ENCODE results near the gene PPP2R3A. TPM values are rescaled to one million over a fixed set of nuclear protein-coding genes. Genes with fewer than 3 reads are reported as not detected.
A peak's percentile ranks its signal among the peaks of the same experiment; 100 is the strongest.

The PPP2R3A gene, protein sequence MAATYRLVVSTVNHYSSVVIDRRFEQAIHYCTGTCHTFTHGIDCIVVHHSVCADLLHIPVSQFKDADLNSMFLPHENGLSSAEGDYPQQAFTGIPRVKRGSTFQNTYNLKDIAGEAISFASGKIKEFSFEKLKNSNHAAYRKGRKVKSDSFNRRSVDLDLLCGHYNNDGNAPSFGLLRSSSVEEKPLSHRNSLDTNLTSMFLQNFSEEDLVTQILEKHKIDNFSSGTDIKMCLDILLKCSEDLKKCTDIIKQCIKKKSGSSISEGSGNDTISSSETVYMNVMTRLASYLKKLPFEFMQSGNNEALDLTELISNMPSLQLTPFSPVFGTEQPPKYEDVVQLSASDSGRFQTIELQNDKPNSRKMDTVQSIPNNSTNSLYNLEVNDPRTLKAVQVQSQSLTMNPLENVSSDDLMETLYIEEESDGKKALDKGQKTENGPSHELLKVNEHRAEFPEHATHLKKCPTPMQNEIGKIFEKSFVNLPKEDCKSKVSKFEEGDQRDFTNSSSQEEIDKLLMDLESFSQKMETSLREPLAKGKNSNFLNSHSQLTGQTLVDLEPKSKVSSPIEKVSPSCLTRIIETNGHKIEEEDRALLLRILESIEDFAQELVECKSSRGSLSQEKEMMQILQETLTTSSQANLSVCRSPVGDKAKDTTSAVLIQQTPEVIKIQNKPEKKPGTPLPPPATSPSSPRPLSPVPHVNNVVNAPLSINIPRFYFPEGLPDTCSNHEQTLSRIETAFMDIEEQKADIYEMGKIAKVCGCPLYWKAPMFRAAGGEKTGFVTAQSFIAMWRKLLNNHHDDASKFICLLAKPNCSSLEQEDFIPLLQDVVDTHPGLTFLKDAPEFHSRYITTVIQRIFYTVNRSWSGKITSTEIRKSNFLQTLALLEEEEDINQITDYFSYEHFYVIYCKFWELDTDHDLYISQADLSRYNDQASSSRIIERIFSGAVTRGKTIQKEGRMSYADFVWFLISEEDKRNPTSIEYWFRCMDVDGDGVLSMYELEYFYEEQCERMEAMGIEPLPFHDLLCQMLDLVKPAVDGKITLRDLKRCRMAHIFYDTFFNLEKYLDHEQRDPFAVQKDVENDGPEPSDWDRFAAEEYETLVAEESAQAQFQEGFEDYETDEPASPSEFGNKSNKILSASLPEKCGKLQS (N-terminal part only)
- 1.1 and 1.3 TPM in 2 replicates for total RNA-seq (2021)
- percentile 36 among the genes with signal in this experiment for Bru-seq, nascent RNA
- BruChase-seq, experiment 1, labeled RNA remaining after a 2-hour chase: percentile 36 among the genes with signal in this experiment
- BruChase-seq, experiment 2, labeled RNA remaining after a 6-hour chase: percentile 28 among the genes with signal in this experiment
- long read RNA-seq, full-length matches to known transcripts: 2 of 8 reads
- long read RNA-seq, partial matches to known transcripts: 2 of 8 reads
- long read RNA-seq, other reads (novel, unspliced or antisense): 4 of 8 reads

GRCh38 chr3:135965506-135966270 lies at the start of gene PPP2R3A:
Gene PPP2R3A, plus strand, starts transcription at chr3:135965728. Its CDS starts 35,771 bp downstream, at chr3:136001499.
- no TSS peak for BruUV-seq (replicated peaks)
- intact Hi-C loops (cut with micrococcal nuclease; ENCODE audit: unreplicated experiment): no loop called here
- ChIA-PET CTCF (no interaction called here), POLR2A (ENCODE audit: low non-redundant PET) (no interaction called here)
- H3K27ac ChIP-seq (ENCODE audit: low read depth, low read length, poor library complexity, severe bottlenecking): peak within 1 kb of the TSS; percentile 13
- TF ChIP-seq CTCF (conservative IDR thresholded peaks at IDR 0.05; ENCODE audit: low read depth, low read length) (no peak), EZH2 (IDR thresholded peaks at IDR 0.05; ENCODE audit: borderline replicate concordance, low read depth, low read length, poor library complexity, severe bottlenecking) (no peak)
- H3K27me3 ChIP-seq (replicated peaks; ENCODE audit: insufficient read depth, low read depth, low read length, poor library complexity): peaks cover 22% of the 10 kb centered on the region
- H3K36me3 ChIP-seq (ENCODE audit: insufficient read depth, low read length, poor library complexity, severe bottlenecking): no peaks in the 10 kb centered on the region
- no peaks in the 10 kb centered on the region for H3K9me3 ChIP-seq (ENCODE audit: low read depth, low read length, poor library complexity, severe bottlenecking)
- H3K4me1 ChIP-seq (ENCODE audit: insufficient read depth, low read length, poor library complexity, severe bottlenecking): no peaks in the 10 kb centered on the region
- peak; percentile 84 for DNase-seq (ENCODE audit: low spot score)
- H3K4me3 ChIP-seq (ENCODE audit: low read depth, low read length, poor library complexity, severe bottlenecking): peak within 1 kb of the TSS; percentile 56

GRCh38 chr3:135916310-135916709 lies 49.2 kb upstream of the PPP2R3A start:
- DNase-seq (ENCODE audit: low spot score): no peak
- peaks cover 6% of the 10 kb centered on the region for H3K27me3 ChIP-seq (replicated peaks; ENCODE audit: insufficient read depth, low read depth, low read length, poor library complexity)
- CTCF ChIA-PET: no interaction called here
- intact Hi-C loops (cut with micrococcal nuclease; ENCODE audit: unreplicated experiment): loop anchor here (5.0 kb wide), 1 partner anchor 126 kb away; no protein-coding TSS in a partner anchor
- H3K4me3 ChIP-seq (ENCODE audit: low read depth, low read length, poor library complexity, severe bottlenecking): no peak overlapping the region
- H3K36me3 ChIP-seq (ENCODE audit: insufficient read depth, low read length, poor library complexity, severe bottlenecking): no peaks in the 10 kb centered on the region
- no peaks in the 10 kb centered on the region for H3K9me3 ChIP-seq (ENCODE audit: low read depth, low read length, poor library complexity, severe bottlenecking)
- no TSS peak for BruUV-seq (replicated peaks)
- TF ChIP-seq EZH2 (IDR thresholded peaks at IDR 0.05; ENCODE audit: borderline replicate concordance, low read depth, low read length, poor library complexity, severe bottlenecking): no peak
- TF ChIP-seq CTCF (conservative IDR thresholded peaks at IDR 0.05; ENCODE audit: low read depth, low read length): no peak
- POLR2A ChIA-PET (ENCODE audit: low non-redundant PET): no interaction called here
- no peak overlapping the region for H3K27ac ChIP-seq (ENCODE audit: low read depth, low read length, poor library complexity, severe bottlenecking)
- no peaks in the 10 kb centered on the region for H3K4me1 ChIP-seq (ENCODE audit: insufficient read depth, low read length, poor library complexity, severe bottlenecking)

Measured in A673 (cell line).